Measurements from ENCODE around the gene LAPTM5.
A peak's percentile ranks its signal among the peaks of the same experiment; 100 is the strongest.

LAPTM5 gene

DNA sequence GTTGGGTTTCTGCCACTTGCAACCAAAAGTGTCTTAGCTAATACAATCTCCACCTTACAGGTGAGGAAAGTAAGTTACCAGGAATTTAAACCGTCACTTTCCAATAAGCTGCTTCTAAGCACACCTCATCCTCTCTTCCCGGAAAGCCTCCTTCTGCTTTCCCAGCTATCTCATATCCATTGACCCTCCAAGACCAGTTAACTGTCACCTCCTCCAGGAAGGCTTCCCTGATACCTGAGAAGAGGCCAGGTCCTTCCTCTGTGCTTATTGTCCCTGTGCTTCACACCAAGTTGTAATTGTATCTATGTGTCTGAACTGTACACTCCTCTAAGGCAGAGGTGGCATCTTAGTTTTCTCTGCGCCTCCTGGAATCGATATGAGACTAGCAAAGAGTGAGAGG, 23.0 kb downstream of the LAPTM5 start:
- DNase-seq (ENCODE audit: extremely low spot score, insufficient read length, low read depth) = no peak
- no peak for FAIRE-seq

DNA sequence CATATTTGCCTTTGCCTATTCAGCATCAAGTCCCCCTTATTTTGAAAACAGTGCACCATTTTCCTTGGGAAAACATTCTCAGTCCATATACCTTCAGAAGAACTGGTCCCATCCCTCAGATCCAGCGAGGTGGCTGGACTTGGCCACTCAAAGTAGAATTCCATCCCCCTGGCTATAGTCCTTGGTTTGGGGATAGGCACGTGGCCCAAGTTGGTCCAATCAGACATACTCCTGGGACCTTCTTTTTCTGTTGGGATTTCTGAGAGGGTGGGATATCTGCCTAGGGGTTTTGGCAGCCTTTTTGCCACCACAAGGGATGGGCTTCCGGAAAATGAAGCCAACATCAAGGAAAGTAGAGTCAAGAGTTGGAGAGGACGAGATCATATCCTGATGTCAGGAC, 23.5 kb downstream of the LAPTM5 start:
- DNase-seq (ENCODE audit: extremely low spot score, insufficient read length, low read depth) = no peak

DNA sequence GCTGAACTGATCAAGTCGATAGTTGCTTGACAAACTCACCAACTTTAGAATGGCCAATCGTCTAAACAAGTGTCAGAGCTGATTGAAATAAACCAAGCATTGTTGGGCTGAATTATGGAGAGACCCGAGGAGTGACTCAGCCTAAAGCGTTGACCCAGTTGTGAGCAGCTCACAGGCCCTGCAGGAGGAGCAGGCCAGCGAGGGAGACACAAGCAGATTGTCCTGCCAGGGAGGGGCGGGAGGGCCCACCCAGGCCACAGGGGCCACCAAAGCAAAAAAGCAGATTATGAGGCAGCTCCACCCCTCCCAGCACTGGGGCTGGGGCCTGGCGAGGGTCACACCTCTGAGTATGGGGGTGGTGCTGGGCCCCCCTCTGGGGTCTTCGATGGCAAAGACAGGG, 24.1 kb downstream of the LAPTM5 start:
- no peak for DNase-seq (ENCODE audit: extremely low spot score, insufficient read length, low read depth)
- no peak for FAIRE-seq

More for the DNA sequence above, 23.5 kb downstream of the LAPTM5 start:
- no peak for FAIRE-seq

DNA sequence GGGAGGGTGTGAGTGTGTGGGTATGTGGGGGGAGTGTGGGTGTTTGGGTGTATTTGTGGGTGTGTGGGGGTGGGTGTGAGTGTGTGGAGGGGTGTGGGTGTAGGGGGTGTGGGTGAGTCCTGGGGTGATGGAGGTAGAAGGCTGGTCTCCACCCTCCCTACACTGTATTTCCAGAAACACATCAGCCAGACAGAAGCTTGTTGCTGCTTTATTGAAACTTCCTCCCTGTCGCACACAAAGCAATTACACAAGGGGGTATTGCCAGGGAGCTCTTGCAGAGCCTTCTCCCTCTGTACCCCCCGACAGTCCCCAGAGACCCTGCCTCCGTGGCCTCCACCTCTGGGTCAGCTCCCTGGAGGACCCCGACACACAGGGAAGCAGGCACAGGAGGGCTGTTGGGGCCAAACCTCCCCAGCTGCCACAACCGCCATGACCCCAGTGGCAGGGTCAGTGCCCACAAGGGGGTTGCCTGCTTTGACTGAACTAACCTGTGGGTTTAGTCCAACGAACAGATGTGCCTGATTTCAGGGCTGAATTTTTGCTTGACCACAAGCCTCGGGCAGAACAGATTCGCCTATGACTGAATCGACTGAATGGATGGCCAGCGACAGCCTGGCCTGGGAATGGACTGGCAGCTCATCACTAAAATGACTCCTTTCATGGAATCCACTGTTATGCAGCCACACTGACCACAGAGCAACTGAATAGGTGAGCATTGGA, 25.1 kb downstream of the LAPTM5 start:
- FAIRE-seq (peak; percentile 72), DNase-seq (ENCODE audit: extremely low spot score, insufficient read length, low read depth) (no peak)

DNA sequence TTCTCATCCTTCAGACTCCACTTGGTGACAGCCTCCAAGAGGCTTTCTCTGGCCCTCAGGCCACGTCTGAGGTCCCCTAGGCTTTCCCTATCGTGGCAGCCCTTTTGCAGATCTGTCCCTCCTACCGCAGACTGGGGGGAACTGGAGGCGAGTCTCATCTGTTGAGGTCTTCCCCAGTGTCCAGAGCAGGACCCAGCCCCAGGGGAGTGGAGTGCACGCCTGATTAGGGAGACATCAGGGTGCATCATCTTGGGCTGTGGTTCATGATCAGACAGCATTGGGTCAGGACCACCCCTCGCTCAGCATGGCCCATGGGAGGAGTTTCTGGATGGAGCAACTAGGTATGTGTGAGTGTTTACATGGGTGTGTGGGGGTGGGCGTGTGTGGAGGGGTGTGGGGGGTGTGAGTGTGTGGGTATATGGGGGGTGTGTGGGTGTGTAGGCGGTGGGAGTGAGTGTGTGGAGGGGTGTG, 25.7 kb downstream of the LAPTM5 start:
- DNase-seq (ENCODE audit: extremely low spot score, insufficient read length, low read depth) (no peak), FAIRE-seq (no peak)

DNA sequence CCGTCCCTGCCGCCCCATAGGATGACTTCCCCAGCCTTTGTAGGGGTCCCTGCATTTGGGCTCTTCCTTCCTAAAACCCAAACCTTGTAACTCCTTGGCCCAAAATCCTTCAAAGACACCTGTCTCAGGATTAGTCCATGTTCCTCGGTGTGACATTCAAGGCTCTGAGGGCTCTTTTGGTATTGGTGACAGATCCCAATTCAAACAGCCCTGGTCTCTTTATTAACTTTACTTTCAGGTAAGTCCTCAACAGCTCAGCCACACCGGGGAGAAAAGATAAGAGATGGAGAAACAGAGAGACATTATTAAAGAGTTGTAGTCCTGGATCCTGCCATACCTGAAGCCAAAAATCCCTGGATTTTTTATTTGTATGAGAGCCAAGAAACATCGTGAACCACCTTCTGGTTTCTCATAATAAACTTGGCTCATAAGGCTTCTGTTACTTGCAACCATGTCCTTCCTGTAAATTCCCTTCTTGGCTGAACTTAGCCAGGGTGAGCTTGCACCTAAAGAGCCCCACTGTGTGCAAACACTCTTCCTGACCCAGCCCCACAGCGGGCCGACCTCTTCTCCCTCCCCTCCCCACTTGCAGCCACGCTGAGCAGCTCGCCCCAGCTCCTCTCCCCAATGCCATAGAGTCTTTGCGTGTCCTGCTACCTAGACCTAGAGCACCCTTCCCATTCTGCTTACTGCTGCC, 26.3 kb downstream of the LAPTM5 start:
- DNase-seq (ENCODE audit: extremely low spot score, insufficient read length, low read depth) (no peak), FAIRE-seq (peak; percentile 38)

DNA sequence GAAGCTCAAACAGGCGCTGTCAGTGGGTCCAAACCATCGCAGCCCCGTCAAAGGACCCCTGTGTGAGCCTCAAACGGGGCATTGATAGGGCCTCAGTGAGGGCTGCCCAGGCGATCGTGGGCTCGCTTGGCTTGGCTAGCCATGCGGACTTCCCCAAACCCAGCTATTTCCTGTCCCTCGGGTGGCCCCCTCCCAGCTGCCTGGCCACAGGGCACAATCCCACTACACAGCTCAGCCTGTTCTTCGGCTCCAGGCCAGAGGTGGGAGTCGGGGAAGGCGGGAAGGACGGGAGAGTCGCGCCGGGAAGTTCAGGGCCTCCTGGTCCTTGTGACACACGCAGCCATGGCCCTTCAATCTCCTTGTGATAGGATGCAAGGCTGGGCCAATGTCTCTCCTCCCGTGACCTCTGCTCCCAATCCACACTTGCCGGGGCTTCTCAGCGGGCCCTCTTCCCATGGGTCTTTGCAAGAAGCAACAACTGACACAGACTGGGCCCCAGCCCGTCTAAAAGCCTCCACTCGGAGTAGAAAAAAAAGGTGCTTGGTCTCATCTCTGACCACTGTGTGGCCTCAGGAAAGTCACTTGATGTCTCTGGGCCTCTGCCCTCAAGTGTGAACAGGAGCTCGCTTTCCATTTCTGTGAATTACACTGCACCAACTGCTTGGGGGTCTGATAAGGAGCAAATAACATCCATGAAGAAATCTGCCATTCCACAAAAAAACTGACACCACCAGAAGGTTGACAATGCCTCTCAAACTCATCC, 27.0 kb downstream of the LAPTM5 start:
- FAIRE-seq = peak; percentile 79
- DNase-seq (ENCODE audit: extremely low spot score, insufficient read length, low read depth) = no peak

DNA sequence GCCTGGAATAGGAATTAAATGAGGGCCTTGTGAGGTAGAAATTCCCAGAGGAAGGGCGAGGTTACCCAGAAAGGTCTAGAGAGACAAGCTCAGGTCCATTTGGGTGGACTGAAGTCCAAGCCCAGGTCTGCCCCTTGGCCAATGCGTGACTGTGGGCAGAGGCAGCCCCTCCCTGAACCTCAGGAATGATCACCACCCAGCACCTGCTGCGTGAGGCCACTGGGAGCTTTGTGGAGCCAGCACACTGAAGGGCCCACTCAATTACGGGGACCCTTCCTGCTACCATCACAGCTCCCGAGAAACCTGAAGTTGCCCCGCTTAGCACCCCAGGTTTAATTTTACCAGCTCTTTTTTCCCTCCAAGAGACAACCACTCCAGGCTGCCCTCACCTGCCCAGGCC, 27.7 kb downstream of the LAPTM5 start:
- FAIRE-seq = no peak

DNA sequence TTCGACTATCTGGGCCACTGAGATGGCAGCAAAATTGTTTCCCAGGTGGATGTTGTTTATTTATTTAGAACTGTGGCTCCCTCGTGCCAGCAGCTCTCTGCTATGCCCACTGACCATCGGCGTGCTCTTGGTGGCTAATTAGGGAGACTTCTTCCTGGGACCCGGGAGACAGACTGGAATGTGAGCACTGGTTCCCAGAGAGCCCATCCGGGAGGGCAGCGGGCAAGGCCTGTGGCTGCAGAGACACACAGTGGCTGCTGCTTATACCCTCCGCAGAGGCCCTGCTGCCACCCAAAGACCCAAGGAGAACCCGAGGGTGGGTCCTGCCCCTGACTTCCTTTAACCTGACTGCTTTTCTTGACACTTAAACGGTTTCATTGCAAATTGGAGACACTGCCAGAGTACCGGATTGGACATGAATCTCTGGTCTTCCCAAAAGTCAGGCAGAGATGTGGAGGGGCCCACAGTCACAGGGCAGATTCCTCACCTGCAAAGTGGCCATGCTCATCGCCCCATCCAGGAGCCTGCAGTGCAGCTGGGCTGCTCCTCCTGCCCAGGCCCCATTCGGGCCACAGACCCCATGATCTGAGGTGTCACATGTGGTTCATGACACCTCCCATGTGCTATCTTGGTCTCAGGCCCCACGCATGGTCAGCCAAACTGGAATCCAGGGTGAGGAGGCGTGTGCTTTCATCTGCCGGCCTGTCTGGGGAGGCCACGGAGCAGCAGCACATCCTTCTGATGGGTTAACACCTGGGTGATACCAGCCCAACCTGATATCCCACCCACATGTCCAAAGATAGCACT, 28.5 kb downstream of the LAPTM5 start:
- FAIRE-seq = peak; percentile 66

More for the DNA sequence above, 27.7 kb downstream of the LAPTM5 start:
- DNase-seq (ENCODE audit: extremely low spot score, insufficient read length, low read depth) = no peak

DNA sequence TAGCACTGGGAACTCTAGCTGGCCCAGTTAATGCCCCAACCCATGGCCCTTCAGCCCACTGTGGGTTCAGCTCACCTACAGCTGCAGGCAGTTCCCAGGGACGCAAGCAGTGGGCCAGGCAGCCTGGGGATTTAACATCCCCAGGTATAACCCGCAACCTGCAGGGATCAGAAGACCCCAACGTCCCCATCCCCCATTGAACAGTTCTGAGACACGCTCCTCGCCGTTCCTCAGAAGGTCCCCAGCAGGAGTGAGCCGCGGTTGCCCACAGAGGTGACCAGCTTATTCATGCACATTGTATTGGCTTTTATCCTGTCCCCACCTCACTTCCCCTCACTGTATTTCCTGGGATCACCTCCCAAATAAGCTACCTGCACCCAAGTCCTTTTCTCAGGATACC, 29.2 kb downstream of the LAPTM5 start:
- no peak for FAIRE-seq
- no peak for DNase-seq (ENCODE audit: extremely low spot score, insufficient read length, low read depth)

More for the DNA sequence above, 28.5 kb downstream of the LAPTM5 start:
- no peak for DNase-seq (ENCODE audit: extremely low spot score, insufficient read length, low read depth)

DNA sequence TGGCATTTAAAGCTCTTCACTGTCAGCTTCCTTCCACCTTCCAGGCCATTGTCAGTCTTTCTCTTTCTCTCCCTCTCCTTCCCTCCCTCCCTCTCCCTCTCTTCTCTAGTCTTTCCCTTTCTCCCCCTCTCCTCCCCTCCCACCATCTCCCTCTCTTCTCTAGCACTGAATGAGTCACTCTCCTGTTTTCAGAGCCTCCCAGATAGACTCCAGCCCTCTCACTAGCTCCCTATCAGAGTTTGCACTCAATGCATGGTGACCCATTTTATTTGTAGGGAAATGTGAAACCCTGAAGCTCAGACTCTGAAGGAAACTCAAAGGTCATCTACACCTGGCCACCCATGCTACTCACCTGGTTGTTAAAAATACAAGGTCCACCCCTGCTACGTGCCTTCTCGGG, 29.8 kb downstream of the LAPTM5 start:
- no peak for FAIRE-seq
- no peak for DNase-seq (ENCODE audit: extremely low spot score, insufficient read length, low read depth)

DNA sequence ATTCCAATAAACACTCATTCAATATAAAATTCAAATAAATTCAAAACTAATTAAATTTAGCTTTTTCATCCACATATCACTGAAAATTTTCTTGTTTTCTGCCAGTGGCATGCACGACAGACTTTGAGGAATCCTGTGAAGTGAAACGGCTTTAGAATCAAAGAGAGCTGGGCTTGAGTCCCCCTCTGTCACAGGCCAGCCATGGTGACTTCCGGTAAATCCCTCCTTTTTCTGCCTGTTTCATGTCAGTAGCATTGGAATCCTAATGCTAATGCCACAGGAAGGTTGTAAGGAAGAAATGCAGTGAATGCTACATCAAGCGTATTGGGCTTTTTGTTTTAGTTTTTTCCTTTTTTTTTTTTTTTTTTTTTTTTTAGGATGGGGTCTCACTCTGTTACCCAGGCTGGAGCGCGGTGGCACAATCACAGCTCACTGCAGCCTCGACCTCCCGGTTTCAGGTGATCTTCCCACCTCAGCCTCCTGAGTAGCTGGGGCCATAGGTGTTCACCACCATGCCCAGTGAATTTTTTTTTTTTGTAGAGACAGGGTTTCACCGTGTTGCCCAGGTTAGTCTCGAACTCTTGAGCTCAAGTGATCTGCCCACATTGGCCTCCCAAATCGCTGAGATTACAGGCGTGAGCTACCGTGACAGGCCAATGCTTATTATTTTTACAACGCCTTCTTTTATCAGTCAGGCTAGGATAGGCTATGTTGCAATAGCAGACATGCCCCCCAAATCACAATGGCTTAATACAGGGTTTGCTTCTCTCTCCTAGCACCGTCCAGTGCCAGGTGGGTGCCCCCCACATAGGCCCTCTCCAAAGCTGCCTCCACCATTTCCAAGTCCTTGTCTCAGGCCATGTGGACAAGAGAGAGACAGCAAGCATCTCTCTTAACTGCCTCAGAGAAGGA, 30.5 kb downstream of the LAPTM5 start:
- FAIRE-seq (no peak), DNase-seq (ENCODE audit: extremely low spot score, insufficient read length, low read depth) (no peak)

DNA sequence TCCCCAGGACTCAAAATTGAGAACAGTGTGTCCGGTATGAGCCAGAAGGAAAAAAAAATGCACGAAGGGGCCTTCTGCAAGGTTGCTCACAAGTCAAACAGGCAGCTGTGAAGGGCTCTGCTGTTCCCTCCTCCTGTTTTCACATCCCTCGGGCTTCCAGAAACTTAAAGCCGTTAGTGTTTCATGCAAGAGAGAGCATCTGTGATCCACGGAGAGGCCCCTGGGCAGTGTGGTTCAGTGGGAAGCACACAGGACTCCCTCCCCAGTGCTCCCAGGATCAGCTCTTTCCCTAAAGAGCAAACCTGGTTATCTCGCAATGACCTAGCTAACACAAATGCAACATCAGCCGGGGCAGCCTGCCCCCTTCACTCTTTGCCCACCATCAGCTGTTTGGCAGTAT, 31.3 kb downstream of the LAPTM5 start:
- FAIRE-seq (no peak), DNase-seq (ENCODE audit: extremely low spot score, insufficient read length, low read depth) (no peak)

DNA sequence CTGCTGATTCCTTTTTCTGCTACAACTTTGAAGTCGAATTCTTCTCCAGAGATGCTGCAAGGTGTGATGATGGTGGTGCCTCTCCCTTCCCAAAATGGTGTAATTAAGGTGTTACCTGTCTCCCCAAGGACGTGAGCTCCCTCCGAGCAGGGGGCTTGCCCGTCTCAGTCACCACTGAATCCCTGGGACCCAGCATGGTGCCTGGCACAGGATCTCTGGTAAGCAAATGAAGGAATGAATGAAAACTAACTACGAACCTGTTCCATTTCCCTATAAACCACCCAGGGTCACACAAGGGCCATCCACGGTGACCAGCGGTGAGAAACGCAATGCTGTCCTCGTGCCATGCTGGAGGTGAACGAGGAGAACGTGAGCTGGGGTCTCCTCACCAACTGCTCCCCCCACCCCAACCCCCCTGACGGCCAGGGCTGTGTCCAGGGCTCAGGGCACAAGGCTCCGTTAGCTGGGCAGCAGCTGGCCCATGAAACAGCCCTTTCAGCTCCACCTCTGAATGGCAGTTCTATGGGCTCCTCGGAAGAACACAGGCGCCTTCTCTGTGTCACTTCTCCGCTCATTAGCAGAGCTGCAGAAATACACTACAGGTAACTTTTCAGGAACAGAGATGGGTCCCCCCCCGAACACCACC, 32.0 kb downstream of the LAPTM5 start:
- no peak for DNase-seq (ENCODE audit: extremely low spot score, insufficient read length, low read depth)
- no peak for FAIRE-seq

DNA sequence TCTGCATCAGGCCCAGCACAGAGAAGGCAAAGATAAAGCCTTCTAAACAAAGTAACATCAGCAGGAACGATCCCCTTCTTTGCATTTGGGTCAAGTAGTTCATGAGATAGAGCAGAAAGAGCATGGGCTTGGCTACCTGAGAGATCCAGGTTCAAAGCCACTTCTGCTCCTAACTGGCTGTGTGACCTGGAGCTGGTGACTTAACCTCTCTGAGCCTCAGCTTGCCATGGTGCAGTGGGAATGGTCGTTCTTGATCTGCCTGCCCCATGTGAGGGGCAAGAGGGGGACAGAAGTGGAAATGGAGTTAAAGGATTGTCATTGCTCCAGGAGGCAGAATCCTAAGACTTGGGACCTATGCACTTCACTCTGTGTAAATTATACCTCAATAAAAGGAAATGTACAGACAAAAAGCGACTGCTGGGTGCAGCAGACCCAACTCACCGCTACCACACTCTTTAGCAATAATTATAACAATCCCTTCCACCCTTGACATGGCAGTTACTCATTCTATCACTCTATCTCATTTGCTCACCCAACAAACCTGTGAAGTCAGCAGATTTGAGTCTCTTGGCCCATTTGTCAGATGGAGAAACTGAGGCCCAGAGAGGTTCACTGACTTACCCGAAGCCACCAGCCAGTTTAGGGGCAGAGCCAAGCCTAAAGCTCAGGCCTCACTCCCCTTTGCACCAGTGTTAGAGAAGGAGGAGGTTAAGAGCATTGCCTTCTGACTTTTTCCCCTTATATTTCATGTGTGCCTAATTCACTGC, 32.7 kb downstream of the LAPTM5 start:
- no peak for DNase-seq (ENCODE audit: extremely low spot score, insufficient read length, low read depth)
- no peak for FAIRE-seq

DNA sequence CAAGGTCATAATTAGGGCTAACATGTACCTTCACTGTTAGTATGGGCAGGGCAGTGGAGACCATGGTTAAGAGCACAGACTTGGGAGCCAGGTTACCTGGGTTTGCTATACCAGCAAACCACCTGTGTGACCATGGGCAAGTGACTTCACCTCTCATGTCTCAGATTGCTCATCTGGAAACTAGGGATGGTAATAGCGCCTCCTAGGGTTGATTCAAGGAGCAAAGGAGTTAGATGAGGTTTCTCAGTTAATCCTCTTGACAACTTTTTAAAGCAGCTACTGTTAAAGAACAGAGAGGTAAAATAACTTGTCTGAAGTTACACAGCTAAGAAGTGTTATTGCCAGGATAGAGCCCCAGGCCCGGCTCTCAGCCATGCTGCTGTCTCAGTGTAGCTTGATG, 33.4 kb downstream of the LAPTM5 start:
- no peak for DNase-seq (ENCODE audit: extremely low spot score, insufficient read length, low read depth)
- no peak for FAIRE-seq

DNA sequence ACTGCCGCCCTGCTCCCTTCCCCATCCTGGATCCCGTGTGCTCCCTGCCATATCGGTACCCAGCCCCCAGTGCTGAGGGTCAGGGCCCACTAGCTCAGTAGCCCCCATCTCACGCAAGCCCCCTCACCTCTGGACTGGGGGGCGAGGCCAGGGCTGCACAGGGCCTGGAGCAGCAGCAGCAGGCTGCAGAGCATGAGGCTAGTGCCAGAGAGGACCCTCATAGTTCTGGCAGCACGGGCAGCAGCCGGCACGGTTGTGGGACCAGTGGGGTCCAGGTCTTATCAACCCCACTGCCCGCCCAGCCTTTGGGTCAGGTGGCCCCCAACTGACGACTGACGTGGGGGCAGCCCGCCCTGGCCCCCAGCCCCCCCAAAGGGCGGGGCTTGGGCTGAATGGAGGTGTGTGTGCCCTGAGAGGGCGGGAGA, 34.2 kb downstream of the LAPTM5 start, which contains the start of gene MATN1:
MATN1 (minus strand) TSS at position 255 of the 425 bp plus-strand sequence; CDS start at position 221, 34 bp downstream.
- DNase-seq (ENCODE audit: extremely low spot score, insufficient read length, low read depth) (no peak), FAIRE-seq (no peak)
